Rectal smooth muscle tissue (tissue), 1 donor: ENCODE results near the gene MAPK4.
"Not testable (repeated sequence)": the region's sequence is repeated elsewhere in the genome, so short reads cannot be mapped to it uniquely, and the experiment has no call there.

ENCODE experiments used
- H3K27ac ChIP-seq: one replicate; pipeline ENCODE4 v1.7.0; 2013; ENCODE audit warnings: low read depth, low read length, inconsistent platforms
- H3K27me3 ChIP-seq: one replicate; pipeline ENCODE4 v1.7.0; 2013; ENCODE audit warnings: low read length; ENCODE audit not compliant: control insufficient read depth, insufficient read depth
- H3K36me3 ChIP-seq: one replicate; pipeline ENCODE4 v1.7.0; 2013; ENCODE audit warnings: low read length; ENCODE audit not compliant: control insufficient read depth, insufficient read depth
- H3K4me1 ChIP-seq: one replicate; pipeline ENCODE4 v1.7.0; 2013; ENCODE audit warnings: low read length; ENCODE audit not compliant: control insufficient read depth, insufficient read depth
- H3K4me3 ChIP-seq: one replicate; pipeline ENCODE4 v1.7.0; 2013; ENCODE audit warnings: low read length
- H3K9ac ChIP-seq: one replicate; pipeline ENCODE4 v1.7.0; 2013; ENCODE audit warnings: low read length

The MAPK4 gene

GRCh38 chr18:50581517-50581916 lies 21.6 kb downstream of the MAPK4 start:
- H3K4me3 ChIP-seq = no peak overlapping the region
- no peaks in the 10 kb centered on the region for H3K4me1 ChIP-seq
- H3K36me3 ChIP-seq = no peaks in the 10 kb centered on the region
- H3K9ac ChIP-seq = no peak overlapping the region
- no peaks in the 10 kb centered on the region for H3K27me3 ChIP-seq
- H3K27ac ChIP-seq = no peak overlapping the region

DNA sequence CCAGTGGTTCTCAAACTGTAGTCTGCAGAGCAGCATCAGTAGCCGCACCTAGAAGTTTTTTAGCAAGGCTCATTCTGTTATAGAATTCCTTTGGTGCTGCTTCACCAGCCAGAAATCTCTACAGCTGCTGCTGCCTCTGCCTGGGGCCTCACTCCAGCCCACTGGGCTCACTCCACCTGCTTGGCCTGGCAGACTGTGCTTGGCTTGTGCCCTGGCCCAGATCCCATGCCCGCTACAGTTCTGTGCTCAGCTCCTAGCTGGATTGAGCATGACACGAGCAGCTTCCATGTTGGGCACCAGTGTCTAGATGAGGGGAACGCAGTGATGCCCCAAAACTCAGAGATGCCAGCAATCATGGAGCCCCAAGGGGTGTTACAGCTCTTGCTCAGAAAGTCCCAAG lies 22.6 kb downstream of the MAPK4 start:
- H3K4me3 ChIP-seq = no peak overlapping the region
- H3K27ac ChIP-seq = no peak overlapping the region
- H3K9ac ChIP-seq = no peak overlapping the region
- no peaks in the 10 kb centered on the region for H3K4me1 ChIP-seq
- no peaks in the 10 kb centered on the region for H3K36me3 ChIP-seq
- H3K27me3 ChIP-seq = no peaks in the 10 kb centered on the region

DNA sequence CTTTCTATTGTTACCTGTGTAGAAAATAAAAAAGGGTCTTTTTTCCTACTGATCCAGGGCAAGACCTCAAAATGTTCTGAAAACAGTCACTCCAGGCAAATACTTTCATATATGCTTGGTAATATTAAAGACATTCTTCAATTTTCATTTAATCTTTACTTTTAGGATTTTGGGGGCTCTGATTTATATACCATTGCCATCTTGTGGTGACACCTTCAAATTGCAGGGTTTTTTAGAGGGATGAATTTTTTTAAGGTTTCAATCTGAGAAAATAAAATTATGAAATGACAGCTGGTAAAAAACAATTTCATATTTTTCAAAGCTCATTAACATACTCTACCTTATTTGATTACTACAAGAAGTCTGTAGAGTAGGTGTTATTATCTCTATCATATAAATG lies 26.8 kb downstream of the MAPK4 start:
- Histone ChIP-seq H3K9ac (no peak overlapping the region), H3K4me1 (no peaks in the 10 kb centered on the region), H3K36me3 (no peaks in the 10 kb centered on the region), H3K27ac (no peak overlapping the region), H3K27me3 (no peaks in the 10 kb centered on the region), H3K4me3 (no peak overlapping the region)

GRCh38 chr18:50590593-50590992 lies 30.7 kb downstream of the MAPK4 start:
- no peak overlapping the region for H3K27ac ChIP-seq
- no peaks in the 10 kb centered on the region for H3K36me3 ChIP-seq
- no peaks in the 10 kb centered on the region for H3K27me3 ChIP-seq
- H3K4me1 ChIP-seq = no peaks in the 10 kb centered on the region
- H3K9ac ChIP-seq = no peak overlapping the region
- H3K4me3 ChIP-seq = no peak overlapping the region

GRCh38 chr18:50594012-50594411 lies 34.1 kb downstream of the MAPK4 start:
- Histone ChIP-seq H3K27ac (no peak overlapping the region), H3K4me3 (no peak overlapping the region), H3K36me3 (no peaks in the 10 kb centered on the region), H3K27me3 (no peaks in the 10 kb centered on the region), H3K9ac (no peak overlapping the region), H3K4me1 (no peaks in the 10 kb centered on the region)

GRCh38 chr18:50594942-50595341 lies 35.1 kb downstream of the MAPK4 start:
- Histone ChIP-seq H3K4me3 (no peak overlapping the region), H3K9ac (no peak overlapping the region), H3K4me1 (no peaks in the 10 kb centered on the region), H3K27me3 (no peaks in the 10 kb centered on the region), H3K36me3 (no peaks in the 10 kb centered on the region), H3K27ac (no peak overlapping the region)

DNA sequence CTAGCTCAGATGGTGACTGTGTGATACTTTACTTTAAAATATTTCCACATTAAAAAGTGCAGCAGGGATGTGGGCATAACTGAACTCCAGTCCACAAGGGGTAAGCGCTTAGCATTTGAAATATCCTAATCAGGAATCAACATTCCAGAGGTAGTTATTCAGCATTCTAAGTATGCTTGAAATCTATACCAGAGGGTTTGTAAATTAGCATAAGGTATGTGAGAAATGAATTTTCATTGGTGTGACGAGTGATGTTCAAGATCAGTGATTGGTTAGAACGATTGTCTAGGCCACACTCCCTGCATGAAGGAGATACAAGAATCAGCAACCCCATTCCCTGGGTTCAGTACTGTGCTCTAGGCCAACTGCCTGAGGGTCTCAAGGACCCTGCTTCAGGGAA lies 42.6 kb downstream of the MAPK4 start:
- Histone ChIP-seq H3K9ac (no peak overlapping the region), H3K4me1 (no peaks in the 10 kb centered on the region), H3K27ac (no peak overlapping the region), H3K36me3 (no peaks in the 10 kb centered on the region), H3K4me3 (no peak overlapping the region), H3K27me3 (no peaks in the 10 kb centered on the region)

DNA sequence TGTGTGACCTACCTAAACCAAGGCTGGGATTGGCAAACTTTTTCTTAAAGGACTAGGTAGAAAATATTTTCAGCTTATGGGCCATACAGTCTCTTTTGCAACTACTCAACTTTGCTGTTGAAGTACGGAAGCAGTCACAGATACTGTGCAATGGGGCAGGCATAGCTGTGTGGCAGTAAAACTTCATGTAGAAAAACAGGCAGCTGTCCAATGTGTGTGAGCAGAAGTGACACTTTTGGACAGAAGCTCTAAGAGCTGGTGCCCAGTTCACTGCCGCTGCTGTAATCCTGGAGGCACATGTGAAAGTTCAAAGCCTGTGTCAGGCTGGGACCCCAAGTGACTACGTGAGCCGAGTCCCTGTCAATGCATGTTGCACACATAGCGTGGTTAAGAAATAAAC lies 46.7 kb downstream of the MAPK4 start:
- Histone ChIP-seq H3K4me1 (no peaks in the 10 kb centered on the region), H3K9ac (no peak overlapping the region)

GRCh38 chr18:50607378-50607926 lies 47.6 kb downstream of the MAPK4 start:
- Histone ChIP-seq H3K4me1 (no peaks in the 10 kb centered on the region), H3K27me3 (no peaks in the 10 kb centered on the region), H3K9ac (no peak overlapping the region), H3K4me3 (no peak overlapping the region), H3K27ac (no peak overlapping the region), H3K36me3 (no peaks in the 10 kb centered on the region)

More for the DNA sequence above, 46.7 kb downstream of the MAPK4 start:
- Histone ChIP-seq H3K4me3 (no peak overlapping the region), H3K36me3 (no peaks in the 10 kb centered on the region), H3K27me3 (no peaks in the 10 kb centered on the region), H3K27ac (no peak overlapping the region)

GRCh38 chr18:50609171-50609570 lies 49.3 kb downstream of the MAPK4 start:
- H3K27me3 ChIP-seq, H3K4me3 ChIP-seq, H3K27ac ChIP-seq, H3K9ac ChIP-seq, H3K36me3 ChIP-seq, H3K4me1 ChIP-seq: not testable (repeated sequence)

GRCh38 chr18:50610349-50610748 lies 50.5 kb downstream of the MAPK4 start:
- Histone ChIP-seq H3K4me1 (no peaks in the 10 kb centered on the region), H3K9ac (no peak overlapping the region), H3K4me3 (no peak overlapping the region), H3K27ac (no peak overlapping the region), H3K27me3 (no peaks in the 10 kb centered on the region), H3K36me3 (no peaks in the 10 kb centered on the region)

DNA sequence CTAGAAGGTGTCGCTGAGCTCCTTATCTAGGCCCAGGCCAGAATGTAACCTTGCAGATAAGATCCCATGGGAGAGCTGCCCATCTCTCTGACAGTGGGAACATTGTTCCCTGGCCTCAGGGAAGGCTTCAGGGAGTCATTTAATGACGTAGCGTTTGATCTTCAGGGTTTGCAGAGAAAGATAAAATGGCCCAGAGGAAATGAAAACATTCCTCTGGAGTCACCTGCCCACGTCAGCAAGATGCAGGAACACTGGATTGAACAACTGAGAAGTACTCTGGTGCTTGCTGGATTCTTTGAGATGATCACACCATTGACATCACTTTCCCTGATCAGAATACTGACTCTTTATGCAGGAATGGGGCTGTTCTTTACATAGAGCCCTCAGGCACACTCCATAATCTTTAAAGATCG lies 51.6 kb downstream of the MAPK4 start:
- H3K27me3 ChIP-seq = no peaks in the 10 kb centered on the region
- no peak overlapping the region for H3K27ac ChIP-seq
- H3K36me3 ChIP-seq = no peaks in the 10 kb centered on the region
- H3K4me3 ChIP-seq = no peak overlapping the region
- no peaks in the 10 kb centered on the region for H3K4me1 ChIP-seq
- H3K9ac ChIP-seq = no peak overlapping the region

- Histone ChIP-seq H3K27me3 (no peaks in the 10 kb centered on the region), H3K4me3 (no peak overlapping the region), H3K36me3 (no peaks in the 10 kb centered on the region), H3K9ac (no peak overlapping the region), H3K4me1 (peaks cover 4% of the 10 kb centered on the region), H3K27ac (no peak overlapping the region)
These were observed 55.0 kb downstream of the MAPK4 start for GRCh38 chr18:50614838-50615237.
